Measurements from ENCODE around the gene NPLOC4. TPM values are rescaled to one million over a fixed set of nuclear protein-coding genes. Genes with fewer than 3 reads are reported as not detected.

NPLOC4 gene
- total and polyA plus RNA-seq, 9 of the 15 experiments (the other 6 are each of a cell fraction or from before 2014, with no cell fraction given) = 1.5 to 116 (median 64.5) TPM

DNA sequence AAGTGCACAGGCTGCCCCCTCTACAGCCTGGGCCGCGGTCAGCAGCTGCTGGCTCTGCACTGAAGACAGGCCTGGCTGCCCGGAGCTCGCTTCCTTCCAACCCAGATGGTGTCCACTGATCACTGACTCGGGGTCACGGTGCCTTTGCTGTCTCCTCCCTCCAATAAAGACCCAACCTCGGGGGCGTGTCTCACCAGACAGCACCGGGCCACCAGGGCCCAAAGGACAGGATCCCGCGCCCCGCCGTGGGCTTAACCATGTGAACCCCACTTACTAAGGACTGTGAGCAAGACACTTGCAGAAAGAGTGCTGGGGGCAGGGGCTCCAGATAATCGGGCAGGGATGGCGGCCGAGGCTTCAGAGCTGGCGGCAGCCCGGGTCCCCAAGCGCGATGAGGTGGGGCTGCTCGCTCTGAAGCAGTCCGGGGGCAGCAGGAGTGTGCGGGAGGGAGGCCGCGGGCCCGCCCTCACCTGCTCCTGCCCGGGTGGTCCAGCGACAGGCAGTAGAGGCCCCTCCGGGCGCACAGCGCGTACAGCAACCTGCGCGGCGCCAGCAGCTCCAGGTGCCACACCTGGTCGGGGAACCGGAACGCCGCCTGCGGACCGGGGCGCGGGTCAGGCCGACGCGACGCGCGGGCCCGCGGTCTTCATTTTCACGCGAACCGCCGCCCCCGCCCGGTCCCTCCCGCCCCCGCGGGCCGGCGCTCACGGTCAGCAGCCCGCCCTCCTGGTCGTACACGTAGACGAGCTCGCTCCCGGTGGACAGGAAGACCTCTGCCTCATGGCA, 85.3 kb downstream of the NPLOC4 start:
- H3K36me3 ChIP-seq (ENCODE audit: control insufficient read depth, insufficient read depth, low read length) = peaks cover 49% of the 10 kb centered on the region
- ChIA-PET POLR2A (interaction anchor here (0.6 to 2.4 kb wide), 15 partner anchors 9 to 329 kb away, joined by 3 to 26 read pairs (median 4); partner anchors contain the start of gene ACTG1), CTCF (ENCODE audit: low intra/inter-chr PET ratio) (no interaction called here)
- H3K27ac ChIP-seq (ENCODE audit: extremely low read depth, low read depth, low read length) = peak overlapping the region; percentile 90
- DNase-seq (ENCODE audit: extremely low read depth in 1 of 4, low spot score in 3 of 4) = peak; percentile 77 to 86 (median 84)
- peak overlapping the region; percentile 96 for H2AFZ ChIP-seq (ENCODE audit: low read depth, low read length)
- H3K9ac ChIP-seq (ENCODE audit: insufficient read depth in 1 of 2, low read depth in 2 of 2, low read length in 2 of 2) = peak overlapping the region; percentile 89 to 96
- in situ Hi-C loops (cut with MboI) = no loop called here
- peak; percentile 90 for FAIRE-seq
- peak; percentile 66 for ATAC-seq
- no peaks in the 10 kb centered on the region for H3K27me3 ChIP-seq (ENCODE audit: control insufficient read depth in 2 of 2, insufficient read depth in 2 of 2, low read length in 2 of 2)
- peaks cover 37% of the 10 kb centered on the region for H3K79me2 ChIP-seq (ENCODE audit: control insufficient read depth, insufficient read depth, low read length)
- WGBS (ENCODE audit: insufficient coverage, low coverage, missing lambda C conversion rate) = under 1% methylated on average over 38 of the region's 69 CpGs
- peak overlapping the region; percentile 96 for H3K4me2 ChIP-seq (ENCODE audit: insufficient read depth, low read length)
- H3K9me3 ChIP-seq (replicated peaks; ENCODE audit: control insufficient read depth, insufficient read depth, low read depth, low read length) = no peaks in the 10 kb centered on the region
- peaks cover 17% of the 10 kb centered on the region for H4K20me1 ChIP-seq (replicated peaks; ENCODE audit: control insufficient read depth, insufficient read depth, low read length)
- H3K4me1 ChIP-seq (replicated peaks in 1 of 2; ENCODE audit: control insufficient read depth in 2 of 2, insufficient read depth in 2 of 2, low read length in 2 of 2) = peaks cover 25 to 70% of the 10 kb centered on the region in 2 experiments
- H3K9me1 ChIP-seq (ENCODE audit: control insufficient read depth, insufficient read depth, low read length) = peaks cover 4% of the 10 kb centered on the region
- intact Hi-C loops (cut with micrococcal nuclease) = no loop called here
- BruUV-seq (replicated peaks) = no TSS peak
- peak overlapping the region; percentile 97 for H3K4me3 ChIP-seq
- peak; percentile 54; the same call in 1 of the 2 replicates for TF ChIP-seq ILF3 (IDR thresholded peaks at IDR 0.05; ENCODE audit: borderline replicate concordance)
- TF ChIP-seq, protein P1, sequence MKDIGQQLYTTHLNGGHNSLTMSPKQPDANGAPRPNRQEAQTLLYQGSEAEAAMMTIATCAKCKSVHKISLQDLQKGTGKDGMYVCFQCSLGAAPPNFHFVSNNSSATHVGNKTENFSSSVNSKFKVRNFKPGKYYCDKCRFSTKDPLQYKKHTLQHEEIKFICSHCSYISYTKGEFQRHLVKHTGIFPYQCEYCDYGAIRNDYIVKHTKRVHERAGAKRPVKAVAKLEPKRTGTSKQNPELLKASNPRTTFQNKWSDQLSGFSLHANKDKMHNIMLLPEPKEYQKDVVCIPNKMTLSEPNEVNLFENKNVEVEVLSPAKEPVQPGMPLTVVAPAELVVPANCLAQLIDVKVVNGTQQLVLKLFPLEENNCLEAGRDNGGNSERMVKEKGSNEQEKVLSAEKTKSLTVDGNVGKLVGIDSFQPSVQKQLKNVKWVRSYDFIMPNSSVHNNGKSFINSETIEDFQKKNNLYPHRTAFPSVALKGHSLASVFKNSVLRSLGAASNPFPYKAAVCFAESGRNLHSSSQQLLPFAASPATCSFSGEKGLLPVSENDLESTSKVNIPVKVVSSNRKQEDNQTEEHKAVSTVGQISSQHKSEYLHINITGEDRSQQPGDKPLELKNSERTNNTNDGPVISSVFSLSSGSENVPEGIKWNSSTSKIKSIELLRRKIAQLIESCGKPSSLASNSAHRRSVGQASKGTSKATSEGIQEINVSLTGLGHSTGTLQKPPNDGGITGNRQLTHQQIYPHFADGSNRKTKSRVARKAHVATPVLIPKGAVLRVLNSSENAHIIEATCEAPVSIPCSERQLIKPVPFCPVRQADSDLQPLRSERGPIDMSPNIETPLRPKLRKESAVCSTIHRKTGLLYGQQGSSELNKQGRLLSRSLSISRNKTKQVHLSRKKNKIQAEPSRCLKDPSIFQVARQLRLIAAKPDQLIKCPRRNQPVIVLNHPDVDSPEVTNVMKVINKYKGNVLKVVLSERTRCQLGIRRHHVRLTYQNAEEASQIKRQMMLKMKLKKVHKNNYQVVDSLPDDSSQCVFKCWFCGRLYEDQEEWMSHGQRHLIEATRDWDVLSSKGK (CRISPR knock-in tag; IDR thresholded peaks at IDR 0.05) = no peak
- peak in 1 of 2 experiments; percentile 61; a peak in 2 of 4 replicates for TF ChIP-seq HDAC1 (IDR thresholded peaks at IDR 0.05)
- TF ChIP-seq GATA2 (CRISPR knock-in tag; IDR thresholded peaks at IDR 0.05) = 0 out of 2 replicates have a peak, but pooled peaks have one; percentile 20
- TF ChIP-seq CREM (IDR thresholded peaks at IDR 0.05; ENCODE audit: low read depth) = 0 out of 2 replicates have a peak, but pooled peaks have one; percentile 3
- TF ChIP-seq KAT7 (CRISPR knock-in tag; IDR thresholded peaks at IDR 0.05; ENCODE audit: borderline replicate concordance) = 0 out of 2 replicates have a peak, but pooled peaks have one; percentile 31
- 0 out of 2 replicates have a peak, but pooled peaks have one; percentile 29 for TF ChIP-seq L3MBTL2 (IDR thresholded peaks at IDR 0.05)
- no peak for TF ChIP-seq NR2C2 (CRISPR knock-in tag; IDR thresholded peaks at IDR 0.05)
- TF ChIP-seq NR2C2 (tag; IDR thresholded peaks at IDR 0.05) = peak; percentile 62
- TF ChIP-seq YY1 (IDR thresholded peaks at IDR 0.05; ENCODE audit: borderline replicate concordance in 1 of 3, control insufficient read depth in 1 of 3, extremely low read depth in 1 of 3, insufficient read depth in 3 of 3, insufficient read length in 1 of 3, insufficient replicate concordance in 2 of 3, low read depth in 1 of 3, low read length in 2 of 3) = peak in 1 of 3 experiments; percentile 3
- peak; percentile 31 for TF ChIP-seq ARID1B (IDR thresholded peaks at IDR 0.05)
- TF ChIP-seq, protein P2, sequence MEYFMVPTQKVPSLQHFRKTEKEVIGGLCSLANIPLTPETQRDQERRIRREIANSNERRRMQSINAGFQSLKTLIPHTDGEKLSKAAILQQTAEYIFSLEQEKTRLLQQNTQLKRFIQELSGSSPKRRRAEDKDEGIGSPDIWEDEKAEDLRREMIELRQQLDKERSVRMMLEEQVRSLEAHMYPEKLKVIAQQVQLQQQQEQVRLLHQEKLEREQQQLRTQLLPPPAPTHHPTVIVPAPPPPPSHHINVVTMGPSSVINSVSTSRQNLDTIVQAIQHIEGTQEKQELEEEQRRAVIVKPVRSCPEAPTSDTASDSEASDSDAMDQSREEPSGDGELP (CRISPR knock-in tag; IDR thresholded peaks at IDR 0.05; ENCODE audit: borderline replicate concordance) = peak; percentile 78; the same call in 1 of the 2 replicates
- TF ChIP-seq, protein P3, sequence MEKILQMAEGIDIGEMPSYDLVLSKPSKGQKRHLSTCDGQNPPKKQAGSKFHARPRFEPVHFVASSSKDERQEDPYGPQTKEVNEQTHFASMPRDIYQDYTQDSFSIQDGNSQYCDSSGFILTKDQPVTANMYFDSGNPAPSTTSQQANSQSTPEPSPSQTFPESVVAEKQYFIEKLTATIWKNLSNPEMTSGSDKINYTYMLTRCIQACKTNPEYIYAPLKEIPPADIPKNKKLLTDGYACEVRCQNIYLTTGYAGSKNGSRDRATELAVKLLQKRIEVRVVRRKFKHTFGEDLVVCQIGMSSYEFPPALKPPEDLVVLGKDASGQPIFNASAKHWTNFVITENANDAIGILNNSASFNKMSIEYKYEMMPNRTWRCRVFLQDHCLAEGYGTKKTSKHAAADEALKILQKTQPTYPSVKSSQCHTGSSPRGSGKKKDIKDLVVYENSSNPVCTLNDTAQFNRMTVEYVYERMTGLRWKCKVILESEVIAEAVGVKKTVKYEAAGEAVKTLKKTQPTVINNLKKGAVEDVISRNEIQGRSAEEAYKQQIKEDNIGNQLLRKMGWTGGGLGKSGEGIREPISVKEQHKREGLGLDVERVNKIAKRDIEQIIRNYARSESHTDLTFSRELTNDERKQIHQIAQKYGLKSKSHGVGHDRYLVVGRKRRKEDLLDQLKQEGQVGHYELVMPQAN (IDR thresholded peaks at IDR 0.05; ENCODE audit: borderline replicate concordance) = peak; percentile 65

All from K562 (cell line).